H1 (cell line): ENCODE results near the gene SH2B3. TPM values are rescaled to one million over a fixed set of nuclear protein-coding genes. Genes with fewer than 3 reads are reported as not detected.
A peak's percentile ranks its signal among the peaks of the same experiment; 100 is the strongest.

Experiments used
- CTCF ChIA-PET: fragments of 300-600 bp; sonication (Branson Sonifier 250); formaldehyde crosslinking; loops from one replicate; lab custom pipeline; 2021; ENCODE audit not compliant: partially characterized antibody; lab: Charles Lee
- POLR2A ChIA-PET: fragments of 300-600 bp; sonication (Branson Sonifier 250); formaldehyde crosslinking; loops from one replicate; lab custom pipeline; 2021; ENCODE audit warnings: inconsistent platforms; ENCODE audit not compliant: partially characterized antibody; lab: Charles Lee
- DNase-seq, 2 experiments: peaks; one replicate each; pipeline versions ENCODE4 v3.0.0 to v3.0.0-alpha.2; 2010 to 2022; ENCODE audit warnings: low spot score in 2 of 2, low read depth in 1 of 2, mixed read lengths in 1 of 2
- FAIRE-seq: peaks from 2 replicates; lab custom pipeline; 2011; peaks lifted over from hg19 to GRCh38; lab: Jason Lieb, UNC
- H2AFZ ChIP-seq: 2 replicates; pipeline ENCODE4 v1.8.1; 2012; ENCODE audit warnings: low read length, inconsistent platforms
- H2AK5ac ChIP-seq: 2 replicates; pipeline ENCODE4 v1.6.1; 2013; ENCODE audit warnings: low read depth, low read length
- H2BK120ac ChIP-seq: replicated peaks from 2 replicates; pipeline ENCODE3; 2013; ENCODE audit warnings: low read depth, low read length, inconsistent platforms
- H2BK12ac ChIP-seq: 2 replicates; pipeline ENCODE4 v1.6.1; 2013; ENCODE audit warnings: low read depth, low read length
- H2BK15ac ChIP-seq: 2 replicates; pipeline ENCODE4 v1.6.1; 2013; ENCODE audit warnings: low read length
- H2BK20ac ChIP-seq: 2 replicates; pipeline ENCODE4 v1.6.1; 2013; ENCODE audit warnings: low read length
- H2BK5ac ChIP-seq: 2 replicates; pipeline ENCODE4 v1.6.1; 2013; ENCODE audit warnings: low read depth, low read length
- H3K14ac ChIP-seq: 2 replicates; pipeline ENCODE4 v1.6.1; 2013; ENCODE audit warnings: inconsistent platforms; ENCODE audit not compliant: insufficient read length
- H3K18ac ChIP-seq: 2 replicates; pipeline ENCODE4 v1.6.1; 2013; ENCODE audit warnings: low read length; ENCODE audit errors: extremely low read depth
- H3K23ac ChIP-seq: 2 replicates; pipeline ENCODE4 v1.6.1; 2013; ENCODE audit warnings: inconsistent platforms; ENCODE audit not compliant: insufficient read length
- H3K23me2 ChIP-seq: 2 replicates; pipeline ENCODE4 v1.6.1; 2013; ENCODE audit warnings: low read depth, low read length
- H3K27ac ChIP-seq: 2 replicates; pipeline ENCODE4 v1.6.1; 2011; ENCODE audit warnings: low read depth, low read length, inconsistent platforms
- H3K27me3 ChIP-seq, 4 experiments: replicated peaks in 1 of 4; 1 replicate in 1 of 4; 2 replicates in 3 of 4; pipeline versions ENCODE4 v1.6.1 to v1.8.1; 2011 to 2013; ENCODE audit warnings: low read length in 3 of 4, mild to moderate bottlenecking in 3 of 4, inconsistent platforms in 2 of 4, mixed read lengths in 2 of 4, moderate library complexity in 1 of 4; ENCODE audit not compliant: control insufficient read depth in 3 of 4, insufficient read depth in 3 of 4; ENCODE audit errors: extremely low read depth in 1 of 4
- H3K36me3 ChIP-seq, 4 experiments: 2 replicates each; pipeline versions ENCODE4 v1.6.1 to v1.8.1; 2011 to 2013; ENCODE audit warnings: mild to moderate bottlenecking in 4 of 4, low read length in 3 of 4, moderate library complexity in 2 of 4, control low read depth in 1 of 4, inconsistent platforms in 1 of 4; ENCODE audit not compliant: insufficient read depth in 4 of 4, control insufficient read depth in 2 of 4
- H3K4ac ChIP-seq: replicated peaks from 2 replicates; pipeline ENCODE3; 2013; ENCODE audit warnings: low read length, low read depth, mixed read lengths, inconsistent platforms; ENCODE audit not compliant: insufficient read length
- H3K4me1 ChIP-seq, 4 experiments: replicated peaks in 1 of 4; 1 replicate in 1 of 4; 2 replicates in 3 of 4; pipeline versions ENCODE4 v1.6.1 to v1.8.1; 2011 to 2013; ENCODE audit warnings: low read length in 3 of 4, inconsistent platforms in 2 of 4, mixed read lengths in 1 of 4; ENCODE audit not compliant: insufficient read depth in 4 of 4, control insufficient read depth in 3 of 4
- H3K4me2 ChIP-seq, 2 experiments: 2 replicates each; pipeline versions ENCODE4 v1.6.1 to v1.8.1; 2011 to 2013; ENCODE audit warnings: low read depth in 2 of 2, low read length in 2 of 2, control low read depth in 1 of 2, inconsistent platforms in 1 of 2, mild to moderate bottlenecking in 1 of 2; ENCODE audit not compliant: insufficient read depth in 1 of 2
- H3K4me3 ChIP-seq, 4 experiments: fragments of 200-600, 300-600 bp in 1 of 4; sonication (generic), shearing (Covaris generic), sonication (Bioruptor Twin) in 1 of 4; 2 replicates each; pipeline versions ENCODE4 v1.5.1 to v1.8.1; 2011 to 2016; ENCODE audit warnings: low read length in 4 of 4, low read depth in 3 of 4, control low read depth in 2 of 4, inconsistent platforms in 2 of 4, mild to moderate bottlenecking in 2 of 4, mixed read lengths in 1 of 4, moderate library complexity in 1 of 4; ENCODE audit not compliant: insufficient read depth in 2 of 4; ENCODE audit errors: extremely low read depth in 1 of 4
- H3K56ac ChIP-seq: replicated peaks from 2 replicates; pipeline ENCODE3; 2013; ENCODE audit warnings: low read depth, mild to moderate bottlenecking, mixed read lengths, low read length, inconsistent platforms; ENCODE audit not compliant: insufficient read length
- H3K79me1 ChIP-seq: 2 replicates; pipeline ENCODE4 v1.6.1; 2013; ENCODE audit warnings: low read depth, low read length, control low read depth
- H3K79me2 ChIP-seq, 2 experiments: 2 replicates each; pipeline versions ENCODE4 v1.6.1 to v1.8.1; 2012 to 2013; ENCODE audit warnings: low read length in 2 of 2, mild to moderate bottlenecking in 2 of 2, inconsistent platforms in 1 of 2; ENCODE audit not compliant: insufficient read depth in 2 of 2, control insufficient read depth in 1 of 2
- H3K9ac ChIP-seq, 4 experiments: replicated peaks in 1 of 4; 1 replicate in 1 of 4; 2 replicates in 3 of 4; pipeline versions ENCODE4 v1.6.1 to v1.8.1; 2011 to 2013; ENCODE audit warnings: low read depth in 3 of 4, low read length in 3 of 4, control low read depth in 2 of 4, mild to moderate bottlenecking in 2 of 4, moderate library complexity in 2 of 4, inconsistent platforms in 1 of 4; ENCODE audit errors: extremely low read depth in 1 of 4
- H3K9me3 ChIP-seq, 2 experiments: 2 replicates each; pipeline versions ENCODE4 v1.6.1 to v1.8.1; 2012 to 2013; ENCODE audit warnings: mild to moderate bottlenecking in 2 of 2, moderate library complexity in 2 of 2, control low read depth in 1 of 2, inconsistent platforms in 1 of 2, low read depth in 1 of 2, low read length in 1 of 2, mixed read lengths in 1 of 2; ENCODE audit not compliant: insufficient read depth in 2 of 2
- H4K20me1 ChIP-seq, 2 experiments: replicated peaks in 1 of 2; 2 replicates each; pipeline versions ENCODE3 to v1.8.1; 2011 to 2013; ENCODE audit warnings: inconsistent platforms in 2 of 2, low read length in 2 of 2, mild to moderate bottlenecking in 1 of 2; ENCODE audit not compliant: insufficient read depth in 2 of 2, control insufficient read depth in 1 of 2
- H4K5ac ChIP-seq: 2 replicates; pipeline ENCODE4 v1.6.1; 2013; ENCODE audit warnings: low read length, low read depth, mixed read lengths, inconsistent platforms; ENCODE audit not compliant: insufficient read length
- H4K8ac ChIP-seq: 2 replicates; pipeline ENCODE4 v1.8.0; 2013; ENCODE audit warnings: mild to moderate bottlenecking, moderate library complexity, low read length, inconsistent platforms; ENCODE audit not compliant: insufficient read depth; ENCODE audit errors: extremely low read depth
- H4K91ac ChIP-seq: replicated peaks from 2 replicates; pipeline ENCODE3; 2013; ENCODE audit warnings: low read length, mixed read lengths, inconsistent platforms; ENCODE audit not compliant: insufficient read length
- E2F6 ChIP-seq: IDR thresholded peaks from 2 replicates; pipeline ENCODE4 v1.6.1; 2012; ENCODE audit warnings: inconsistent platforms
- KDM4A ChIP-seq: IDR thresholded peaks from one replicate; pipeline ENCODE4 v1.7.1; 2012; ENCODE audit warnings: low read depth, mild to moderate bottlenecking, moderate library complexity, low read length, inconsistent platforms; ENCODE audit not compliant: severe bottlenecking
- KDM5A ChIP-seq: fragments of 200-600 bp; IDR thresholded peaks from 2 replicates; pipeline ENCODE4 v1.7.1; 2012; ENCODE audit warnings: mild to moderate bottlenecking, low read length, inconsistent platforms, mixed read lengths
- RXRA ChIP-seq: IDR thresholded peaks from 2 replicates; pipeline ENCODE4 v1.6.1; 2011; ENCODE audit warnings: low read depth, mild to moderate bottlenecking, low read length, moderate library complexity; ENCODE audit not compliant: insufficient read depth
- SIN3A ChIP-seq, 2 experiments: IDR thresholded peaks in 1 of 2; conservative IDR thresholded peaks in 1 of 2; 2 replicates each; pipeline ENCODE4 v1.6.1; 2011 to 2012; ENCODE audit warnings: low read length in 2 of 2, improper control_type of control experiment in 1 of 2, low read depth in 1 of 2, mild to moderate bottlenecking in 1 of 2
- WGBS, 2 experiments: shearing (Covaris generic) in 1 of 2; methylation state at CpG; one replicate each; pipeline versions ENCODE4 v1.1.6 to v1.1.7; 2013 to 2015; ENCODE audit warnings: low lambda C conversion rate in 2 of 2, mixed read lengths in 2 of 2, inconsistent platforms in 1 of 2, low coverage in 1 of 2, missing lambda C conversion rate in 1 of 2; ENCODE audit not compliant: insufficient replicate concordance in 2 of 2, insufficient coverage in 1 of 2, insufficient read length in 1 of 2; ENCODE audit errors: extremely low coverage in 1 of 2, missing lambda C conversion rate in 1 of 2; 5-methylcytosine and 5-hydroxymethylcytosine counted together
- polyA plus RNA-seq, 7 experiments: library from polyadenylated mRNA; depleted of rRNA in 3 of 7; stranded (reverse) in 5 of 7; unstranded in 2 of 7; fragments of >200 nt in 5 of 7; fragments of 200-250 nt in 2 of 7; gene quantifications; 1 replicate in 5 of 7; 2 replicates in 1 of 7; 4 replicates in 1 of 7; pipeline versions ENCODE4 v1.2.1 to v1.2.3, GENCODE V29; 2011 to 2013; ENCODE audit warnings: missing spikeins in 2 of 7, mixed read lengths in 2 of 7
- total RNA-seq: library from RNA; stranded (reverse); fragmentation: NEBNext Ultra II Directional; extraction: Animal tissue kit (Norgen Biotek cat#: 25700); gene quantifications from 2 replicates; pipeline ENCODE4 v1.2.1, GENCODE V29; 2021

SH2B3 gene
- total and polyA plus RNA-seq, 2 of the 8 experiments (the other 6 are each of a cell fraction or from before 2014, with no cell fraction given), result 20.8 to 34.1 TPM

- no peak overlapping the region for H3K4ac ChIP-seq
- no peaks in the 10 kb centered on the region for H3K36me3 ChIP-seq
- WGBS, 2 experiments, result 17% methylated on average over 27 of the region's 34 CpGs; no CpG with 5 or more reads in 1 of the 2 experiments
- H2BK15ac ChIP-seq, result no peak overlapping the region
- H4K91ac ChIP-seq, result peak overlapping the region; percentile 59
- no peak overlapping the region for H2BK20ac ChIP-seq
- peak overlapping the region; percentile 52; the same call in 1 of the 2 replicates for H2BK5ac ChIP-seq
- ChIA-PET POLR2A (interaction anchor here (0.7 to 6.4 kb wide), 7 partner anchors 14 to 469 kb away, joined by 3 to 64 read pairs (median 4); no protein-coding TSS in a partner anchor), CTCF (interaction anchor here (1.2 to 22.8 kb wide), 2 partner anchors 13 to 42 kb away, joined by 3 to 838 read pairs; no protein-coding TSS in a partner anchor)
- no peak overlapping the region for H3K23ac ChIP-seq
- no peak overlapping the region for H2AFZ ChIP-seq
- peaks cover 8 to 60% (median 40%) of the 10 kb centered on the region in 4 experiments for H3K4me1 ChIP-seq
- H2BK120ac ChIP-seq, result no peak overlapping the region
- no peaks in the 10 kb centered on the region for H3K9me3 ChIP-seq
- peak overlapping the region; percentile 90 to 97 for H3K4me2 ChIP-seq
- no peak overlapping the region for H3K27ac ChIP-seq
- H3K56ac ChIP-seq, result peak overlapping the region; percentile 54
- peaks cover 14 to 15% of the 10 kb centered on the region in 2 experiments for H4K20me1 ChIP-seq
- FAIRE-seq (no peak), DNase-seq (no peak)
- H3K14ac ChIP-seq, result no peak overlapping the region
- peak overlapping the region; percentile 90 for H3K18ac ChIP-seq
- H4K5ac ChIP-seq, result no peak overlapping the region
- peak overlapping the region; percentile 42 to 78 (median 57); a peak in 6 of 7 replicates for H3K9ac ChIP-seq
- H2AK5ac ChIP-seq, result no peak overlapping the region
- TF ChIP-seq KDM4A, result peak; percentile 44
- 0 out of 4 replicates have a peak, but pooled peaks of 1 of the 2 experiments have one; percentile 16 for TF ChIP-seq SIN3A (conservative IDR thresholded peaks at IDR 0.05 in 1 of 2, IDR thresholded peaks at IDR 0.05 in 1 of 2; ENCODE audit: low read depth in 1 of 2, low read length in 2 of 2)
- TF ChIP-seq RXRA, result no peak
- no peak for TF ChIP-seq KDM5A
- TF ChIP-seq E2F6, result 0 out of 2 replicates have a peak, but pooled peaks have one; percentile 37
- peak overlapping the region; percentile 93 for H4K8ac ChIP-seq
- H3K23me2 ChIP-seq, result peaks cover 11% of the 10 kb centered on the region; the same call in 1 of the 2 replicates
- peaks cover 33 to 58% of the 10 kb centered on the region in 2 experiments for H3K79me2 ChIP-seq
- H3K4me3 ChIP-seq, result peak overlapping the region; percentile 74 to 93 (median 77)
- H2BK12ac ChIP-seq, result 0 out of 2 replicates have a peak overlapping the region, but pooled peaks have one; percentile 39
- H3K27me3 ChIP-seq, result no peaks in the 10 kb centered on the region
- H3K79me1 ChIP-seq, result peaks cover 14% of the 10 kb centered on the region
These were observed 1.0 kb downstream of the SH2B3 start for GRCh38 chr12:111406474-111407376.
